ENCODE measurements around the gene CXCL13.
"Not testable (repeated sequence)": the region's sequence is repeated elsewhere in the genome, so short reads cannot be mapped to it uniquely, and the experiment has no call there.

Gene CXCL13, protein sequence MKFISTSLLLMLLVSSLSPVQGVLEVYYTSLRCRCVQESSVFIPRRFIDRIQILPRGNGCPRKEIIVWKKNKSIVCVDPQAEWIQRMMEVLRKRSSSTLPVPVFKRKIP

DNA sequence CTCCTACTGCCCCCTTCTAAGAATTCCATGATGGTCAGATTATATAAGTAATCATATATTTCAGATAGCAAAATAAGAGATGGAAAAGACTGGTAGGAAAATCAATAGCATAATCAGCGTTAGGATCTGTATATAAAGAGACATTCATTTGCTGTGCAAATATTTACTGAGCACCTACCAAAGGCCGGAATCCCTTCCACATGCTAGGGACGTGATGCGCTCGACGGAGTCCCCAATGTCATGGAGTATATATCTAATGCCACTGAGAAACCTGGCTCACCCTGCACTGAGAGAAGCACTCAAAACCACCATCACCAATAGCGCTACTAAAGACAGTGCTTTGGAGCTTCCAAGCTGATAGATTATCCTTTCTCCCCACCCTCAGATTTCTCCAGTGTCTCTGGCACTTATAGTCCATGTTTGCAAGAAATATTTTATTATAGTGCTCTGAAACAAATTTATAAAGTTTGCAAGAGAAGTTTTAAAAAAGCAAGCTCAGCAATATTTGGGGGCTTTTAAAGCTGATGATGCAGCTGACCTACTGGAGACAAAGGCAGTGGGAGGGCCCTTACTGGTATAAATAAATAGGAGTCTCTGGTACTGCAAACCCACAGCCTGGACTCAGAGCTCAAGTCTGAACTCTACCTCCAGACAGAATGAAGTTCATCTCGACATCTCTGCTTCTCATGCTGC lies at the start of gene CXCL13:
Gene CXCL13 (plus strand): TSS at position 611 of the 693 bp plus-strand sequence. CDS start 46 bp downstream, at position 657.
- ChIA-PET POLR2A (no interaction called here), CTCF (interaction anchor here (2.7 kb wide), 1 partner anchor 14 kb away, joined by 6 read pairs; no protein-coding TSS in a partner anchor)
- no peak for DNase-seq (ENCODE audit: extremely low spot score)
- TF ChIP-seq HDGF (IDR thresholded peaks at IDR 0.05; ENCODE audit: borderline replicate concordance) (no peak), CTBP1 (IDR thresholded peaks at IDR 0.05; ENCODE audit: borderline replicate concordance) (no peak), ZNF384 (IDR thresholded peaks at IDR 0.05) (no peak), FOXA1 (IDR thresholded peaks at IDR 0.05) (no peak), L3MBTL2 (conservative IDR thresholded peaks at IDR 0.05) (no peak), FOXK2 (IDR thresholded peaks at IDR 0.05) (no peak), NFRKB (IDR thresholded peaks at IDR 0.05) (no peak), SUZ12 (IDR thresholded peaks at IDR 0.05) (no peak), SP1 (IDR thresholded peaks at IDR 0.05) (no peak), BHLHE40 (IDR thresholded peaks at IDR 0.05; ENCODE audit: borderline replicate concordance) (no peak), ELF4 (IDR thresholded peaks at IDR 0.05) (no peak), PKNOX1 (IDR thresholded peaks at IDR 0.05) (no peak), LEF1 (IDR thresholded peaks at IDR 0.05; ENCODE audit: borderline replicate concordance) (no peak), TARDBP (IDR thresholded peaks at IDR 0.05) (no peak)

- no peak for TF ChIP-seq ZNF384 (IDR thresholded peaks at IDR 0.05)
- TF ChIP-seq SUZ12 (IDR thresholded peaks at IDR 0.05): no peak
- no peak for TF ChIP-seq BHLHE40 (IDR thresholded peaks at IDR 0.05; ENCODE audit: borderline replicate concordance)
- TF ChIP-seq PKNOX1 (IDR thresholded peaks at IDR 0.05): no peak
- no peak for TF ChIP-seq LEF1 (IDR thresholded peaks at IDR 0.05; ENCODE audit: borderline replicate concordance)
- TF ChIP-seq ARNT (IDR thresholded peaks at IDR 0.05): no peak
- no peak for TF ChIP-seq FOXA1 (IDR thresholded peaks at IDR 0.05)
- TF ChIP-seq L3MBTL2 (conservative IDR thresholded peaks at IDR 0.05): no peak
- TF ChIP-seq HDGF (IDR thresholded peaks at IDR 0.05; ENCODE audit: borderline replicate concordance): no peak
- no peak for TF ChIP-seq FOXM1 (IDR thresholded peaks at IDR 0.05; ENCODE audit: borderline replicate concordance)
- no peak for TF ChIP-seq NFRKB (IDR thresholded peaks at IDR 0.05)
- no peak for TF ChIP-seq CTBP1 (IDR thresholded peaks at IDR 0.05; ENCODE audit: borderline replicate concordance)
- no peak for TF ChIP-seq SP1 (IDR thresholded peaks at IDR 0.05)
- no peak for TF ChIP-seq TARDBP (IDR thresholded peaks at IDR 0.05)
- POLR2A ChIA-PET: no interaction called here
- CTCF ChIA-PET: interaction anchor here (0.5 kb wide), 1 partner anchor 34 kb away, joined by 3 read pairs; no protein-coding TSS in a partner anchor
- no peak for DNase-seq (ENCODE audit: extremely low spot score)
Measured at GRCh38 chr4:77560170-77560569, 45.5 kb upstream of the CXCL13 start.

DNA sequence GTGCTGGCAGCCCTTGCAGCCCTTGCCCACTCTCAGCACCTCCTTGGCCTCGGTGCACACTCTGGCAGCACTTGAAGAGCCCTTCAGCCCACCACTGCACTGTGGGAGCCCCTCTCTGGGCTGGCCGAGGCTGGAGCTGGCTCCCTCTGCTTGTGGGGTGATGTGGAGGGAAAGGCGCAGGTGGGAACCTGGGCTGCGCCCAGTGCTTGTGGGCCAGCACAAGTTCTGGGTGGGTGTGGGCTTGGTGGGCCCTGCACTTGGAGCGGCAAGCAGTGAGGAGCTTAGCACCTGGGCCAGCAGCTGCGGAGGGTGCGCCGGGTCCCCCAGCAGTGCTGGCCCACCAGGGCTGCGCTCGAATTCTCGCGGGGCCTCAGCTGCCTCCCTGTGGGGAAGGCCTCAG lies 43.9 kb upstream of the CXCL13 start:
- CTCF ChIA-PET; POLR2A ChIA-PET; DNase-seq (ENCODE audit: extremely low spot score): not testable (repeated sequence)

DNA sequence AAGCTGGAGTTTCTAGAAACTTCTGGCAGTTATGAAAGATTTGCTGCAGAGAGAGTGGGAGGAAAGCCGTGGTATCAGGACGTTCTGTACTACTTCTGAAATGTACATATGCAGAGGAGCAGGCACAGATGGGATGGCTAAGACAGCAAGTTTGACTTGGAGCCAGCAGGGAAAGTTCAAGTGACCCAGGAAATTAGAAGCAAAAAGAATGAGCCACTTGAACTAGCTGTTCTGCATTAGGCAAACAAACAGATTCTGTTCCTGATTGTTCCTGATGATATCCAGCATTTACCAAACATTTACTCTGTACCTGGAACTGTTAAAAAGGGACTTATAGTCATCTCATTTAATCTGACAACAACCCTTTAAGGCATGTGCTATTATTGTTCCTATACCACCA lies 41.4 kb upstream of the CXCL13 start:
- TF ChIP-seq CTBP1 (IDR thresholded peaks at IDR 0.05; ENCODE audit: borderline replicate concordance) (no peak), HDGF (IDR thresholded peaks at IDR 0.05; ENCODE audit: borderline replicate concordance) (no peak), FOXM1 (IDR thresholded peaks at IDR 0.05; ENCODE audit: borderline replicate concordance) (no peak), ZNF384 (IDR thresholded peaks at IDR 0.05) (no peak), SUZ12 (IDR thresholded peaks at IDR 0.05) (no peak)
- no peak for DNase-seq (ENCODE audit: extremely low spot score)
- POLR2A ChIA-PET: no interaction called here
- CTCF ChIA-PET: interaction anchor here (1.0 kb wide), 1 partner anchor 14 kb away, joined by 3 read pairs; no protein-coding TSS in a partner anchor

- DNase-seq (ENCODE audit: extremely low spot score): no peak
- CTCF ChIA-PET: no interaction called here
Measured at GRCh38 chr4:77566148-77566547, 39.5 kb upstream of the CXCL13 start.

More at GRCh38 chr4:77566148-77566547, 39.5 kb upstream of the CXCL13 start:
- POLR2A ChIA-PET: no interaction called here
- no peak for TF ChIP-seq ZNF384 (IDR thresholded peaks at IDR 0.05)
- no peak for TF ChIP-seq LEF1 (IDR thresholded peaks at IDR 0.05; ENCODE audit: borderline replicate concordance)
- TF ChIP-seq SP1 (IDR thresholded peaks at IDR 0.05): no peak
- no peak for TF ChIP-seq L3MBTL2 (conservative IDR thresholded peaks at IDR 0.05)
- no peak for TF ChIP-seq CTBP1 (IDR thresholded peaks at IDR 0.05; ENCODE audit: borderline replicate concordance)
- no peak for TF ChIP-seq ELF4 (IDR thresholded peaks at IDR 0.05)
- no peak for TF ChIP-seq PKNOX1 (IDR thresholded peaks at IDR 0.05)
- TF ChIP-seq NFRKB (IDR thresholded peaks at IDR 0.05): no peak
- no peak for TF ChIP-seq ARNT (IDR thresholded peaks at IDR 0.05)
- no peak for TF ChIP-seq FOXK2 (IDR thresholded peaks at IDR 0.05)
- no peak for TF ChIP-seq SUZ12 (IDR thresholded peaks at IDR 0.05)
- no peak for TF ChIP-seq FOXA1 (IDR thresholded peaks at IDR 0.05)
- no peak for TF ChIP-seq FOXM1 (IDR thresholded peaks at IDR 0.05; ENCODE audit: borderline replicate concordance)
- TF ChIP-seq BHLHE40 (IDR thresholded peaks at IDR 0.05; ENCODE audit: borderline replicate concordance): no peak
- no peak for TF ChIP-seq TARDBP (IDR thresholded peaks at IDR 0.05)
- TF ChIP-seq HDGF (IDR thresholded peaks at IDR 0.05; ENCODE audit: borderline replicate concordance): no peak

All from HEK293T (cell line).